Measurements from ENCODE around the gene HIVEP1.

- TF ChIP-seq CTCF (IDR thresholded peaks at IDR 0.05), result no peak
- no peak for TF ChIP-seq EP300 (IDR thresholded peaks at IDR 0.05)
These were observed 22.2 kb downstream of the HIVEP1 start for GRCh38 chr6:12034349-12034748.
